Measurements from ENCODE around the gene PLA2G4A.

PLA2G4A gene

GRCh38 chr1:187027253-187027652 lies 198.5 kb downstream of the PLA2G4A start:
- DNase-seq (ENCODE audit: low read depth in 3 of 3): no peak

- DNase-seq (ENCODE audit: low read depth in 3 of 3): no peak
These were observed 203.7 kb downstream of the PLA2G4A start for GRCh38 chr1:187032316-187032981.

- DNase-seq (ENCODE audit: low read depth in 3 of 3): no peak
These were observed 204.4 kb downstream of the PLA2G4A start for GRCh38 chr1:187032982-187033692.

- no peak for DNase-seq (ENCODE audit: low read depth in 3 of 3)
These were observed 205.1 kb downstream of the PLA2G4A start for GRCh38 chr1:187033693-187034390.

- DNase-seq (ENCODE audit: low read depth in 3 of 3): no peak
These were observed 205.8 kb downstream of the PLA2G4A start for GRCh38 chr1:187034501-187034900.

- DNase-seq (ENCODE audit: low read depth in 3 of 3): no peak
These were observed 209.3 kb downstream of the PLA2G4A start for GRCh38 chr1:187037973-187038553.

All from stimulated activated CD4-positive, alpha-beta T cell treated with anti-CD3 and anti-CD28 coated beads, TNF-alpha, amount 100 ng/mL, for 4 hours (primary cell).